Kidney tubule cell (primary cell): ENCODE data around the gene HGS.

Experiments used
- DNase-seq: peaks from one replicate; pipeline ENCODE4 v3.0.0-alpha.2; 2018; ENCODE audit warnings: low spot score

Gene HGS

GRCh38 chr17:81683584-81684441 lies at the start of gene HGS, which contains the start of gene ARL16:
TSS of gene HGS (plus strand) at chr17:81684011. CDS start at chr17:81684067, 56 bp downstream.
TSS of gene ARL16 (minus strand) at chr17:81683797. CDS start at chr17:81683753, 44 bp downstream.
- DNase-seq, result peak; percentile 100

GRCh38 chr17:81635431-81635830 lies 48.4 kb upstream of the HGS start:
- peak; percentile 39 for DNase-seq

- peak; percentile 82 for DNase-seq
Measured at GRCh38 chr17:81635973-81636504, 47.8 kb upstream of the HGS start.

- DNase-seq, result peak; percentile 88
Measured at GRCh38 chr17:81636505-81637288, 47.1 kb upstream of the HGS start, which contains the start of the genes NPLOC4 and TSPAN10. TSS of gene NPLOC4 (minus strand) at chr17:81637112. CDS start at chr17:81636930, 182 bp downstream. TSS of gene TSPAN10 (plus strand) at chr17:81637196. CDS start at chr17:81642413, 5,217 bp downstream.

GRCh38 chr17:81638683-81639082 lies 45.1 kb upstream of the HGS start:
- no peak for DNase-seq

GRCh38 chr17:81640011-81640410 lies 43.8 kb upstream of the HGS start:
- DNase-seq, result no peak

- DNase-seq, result peak; percentile 64
Measured at GRCh38 chr17:81641825-81642489, 41.9 kb upstream of the HGS start.

- DNase-seq, result no peak
Measured at GRCh38 chr17:81644496-81644895, 39.3 kb upstream of the HGS start.

- DNase-seq, result no peak
Measured at GRCh38 chr17:81644976-81645952, 38.5 kb upstream of the HGS start.

- DNase-seq, result no peak
Measured at GRCh38 chr17:81646869-81647600, 36.8 kb upstream of the HGS start.

- no peak for DNase-seq
Measured at GRCh38 chr17:81647640-81648012, 36.2 kb upstream of the HGS start.

- DNase-seq, result no peak
Measured at GRCh38 chr17:81648013-81648706, 35.7 kb upstream of the HGS start.

- DNase-seq, result no peak
Measured at GRCh38 chr17:81648707-81649085, 35.1 kb upstream of the HGS start.

GRCh38 chr17:81650951-81651350 lies 32.9 kb upstream of the HGS start:
- DNase-seq, result no peak

GRCh38 chr17:81651692-81652091 lies 32.1 kb upstream of the HGS start:
- peak; percentile 91 for DNase-seq

- no peak for DNase-seq
Measured at GRCh38 chr17:81652906-81653771, 30.7 kb upstream of the HGS start.

- no peak for DNase-seq
Measured at GRCh38 chr17:81655378-81656117, 28.3 kb upstream of the HGS start.
